ENCODE results near the gene TAS1R1.

TAS1R1 gene

GRCh38 chr1:6574818-6575217, 19.7 kb downstream of the TAS1R1 start:
- no peak for DNase-seq

- no peak for DNase-seq
Observed at GRCh38 chr1:6577831-6578525, 22.9 kb downstream of the TAS1R1 start.

- DNase-seq, result no peak
Observed at GRCh38 chr1:6578624-6579373, 23.7 kb downstream of the TAS1R1 start.

- DNase-seq, result peak; percentile 95
Observed at GRCh38 chr1:6579374-6580118, 24.4 kb downstream of the TAS1R1 start, which contains the start of gene ZBTB48. ZBTB48 (plus strand) TSS chr1:6579994; CDS start chr1:6580610, 616 bp downstream.

GRCh38 chr1:6580119-6580592, 25.0 kb downstream of the TAS1R1 start:
- no peak for DNase-seq

GRCh38 chr1:6580593-6581409, 25.7 kb downstream of the TAS1R1 start:
- DNase-seq, result no peak

- DNase-seq, result no peak
Observed at GRCh38 chr1:6581561-6582305, 26.6 kb downstream of the TAS1R1 start.

GRCh38 chr1:6582370-6582769, 27.3 kb downstream of the TAS1R1 start:
- no peak for DNase-seq

GRCh38 chr1:6584126-6585080, 29.3 kb downstream of the TAS1R1 start:
- DNase-seq, result no peak

GRCh38 chr1:6585081-6585722, 30.1 kb downstream of the TAS1R1 start:
- DNase-seq, result no peak

- no peak for DNase-seq
Observed at GRCh38 chr1:6585841-6586240, 30.7 kb downstream of the TAS1R1 start.

GRCh38 chr1:6586404-6586816, 31.3 kb downstream of the TAS1R1 start:
- DNase-seq, result no peak

GRCh38 chr1:6587261-6588005, 32.3 kb downstream of the TAS1R1 start:
- no peak for DNase-seq

GRCh38 chr1:6588128-6588892, 33.2 kb downstream of the TAS1R1 start:
- no peak for DNase-seq

- no peak for DNase-seq
Observed at GRCh38 chr1:6588893-6589520, 33.9 kb downstream of the TAS1R1 start.

- DNase-seq, result no peak
Observed at GRCh38 chr1:6590046-6590445, 34.9 kb downstream of the TAS1R1 start.

GRCh38 chr1:6591222-6591621, 36.1 kb downstream of the TAS1R1 start:
- DNase-seq, result no peak

- no peak for DNase-seq
Observed at GRCh38 chr1:6591644-6592043, 36.5 kb downstream of the TAS1R1 start.

Data from activated T-cell treated with anti-CD3 and anti-CD28 coated beads for 4 hours (primary cell).